Glomerular endothelial cell (primary cell): Measurements from ENCODE around the gene ZG16B. TPM values are rescaled to one million over a fixed set of nuclear protein-coding genes. Genes with fewer than 3 reads are reported as not detected.
A peak's percentile ranks its signal among the peaks of the same experiment; 100 is the strongest.

Experiments used
- DNase-seq: peaks from one replicate; pipeline ENCODE4 v3.0.0-alpha.2; 2011; ENCODE audit warnings: low read depth, low spot score; ENCODE audit errors: extremely low read depth
- total RNA-seq: library from RNA; depleted of rRNA; stranded (reverse); fragments of >200 nt; gene quantifications from 2 replicates; pipeline ENCODE4 v1.2.3, GENCODE V29; 2015

Gene ZG16B
- total RNA-seq, 1 donor from 2014 or later = 0.99 TPM

- no peak for DNase-seq
Observed at GRCh38 chr16:2860826-2861567, 30.9 kb downstream of the ZG16B start.

GRCh38 chr16:2865651-2866050, 35.5 kb downstream of the ZG16B start:
- DNase-seq = no peak

GRCh38 chr16:2866431-2866830, 36.3 kb downstream of the ZG16B start:
- DNase-seq = no peak

GRCh38 chr16:2867661-2867986, 37.5 kb downstream of the ZG16B start:
- DNase-seq = no peak

GRCh38 chr16:2867987-2868789, 38.1 kb downstream of the ZG16B start:
- DNase-seq = peak; percentile 66

GRCh38 chr16:2871926-2872325, 41.8 kb downstream of the ZG16B start:
- no peak for DNase-seq

- DNase-seq = no peak
Observed at GRCh38 chr16:2874032-2874911, 44.2 kb downstream of the ZG16B start.

GRCh38 chr16:2874912-2875362, 44.8 kb downstream of the ZG16B start:
- DNase-seq = no peak

- no peak for DNase-seq
Observed at GRCh38 chr16:2879854-2880508, 49.9 kb downstream of the ZG16B start.

Other genes with a start within 250 kb of the ZG16B start
- 40.2 and 66.9 TPM in 2 replicates for gene KCTD5, start 147.8 kb upstream of the ZG16B start, total RNA-seq
- gene PRSS27, start 110.1 kb upstream of the ZG16B start, total RNA-seq = 0.05 and 1.1 TPM in 2 replicates
- 117 and 239 TPM in 2 replicates for gene SRRM2, start 77.7 kb upstream of the ZG16B start, total RNA-seq
- 231 and 338 TPM in 2 replicates for gene ELOB, start 53.0 kb upstream of the ZG16B start, total RNA-seq
- gene PRSS33, start 42.7 kb upstream of the ZG16B start, total RNA-seq = not detected in 2 replicates
- gene PRSS41, start 31.8 kb upstream of the ZG16B start, total RNA-seq = not detected in 2 replicates
- gene PRSS21, start 13.1 kb upstream of the ZG16B start, total RNA-seq = not detected in 2 replicates
- gene PRSS22, start 27.9 kb downstream of the ZG16B start, total RNA-seq = 0.44 TPM in 1 of 2 replicates, not detected in the other
- 81.6 and 96.0 TPM in 2 replicates for gene FLYWCH2, start 52.9 kb downstream of the ZG16B start, total RNA-seq
- gene FLYWCH1, start 81.6 kb downstream of the ZG16B start, total RNA-seq = 49.2 and 56.5 TPM in 2 replicates
- 0.15 TPM in 1 of 2 replicates, not detected in the other for gene KREMEN2, start 134.0 kb downstream of the ZG16B start, total RNA-seq
- gene PAQR4, start 139.0 kb downstream of the ZG16B start, total RNA-seq = 10.7 and 14.9 TPM in 2 replicates
- 9.0 and 12.9 TPM in 2 replicates for gene PKMYT1, start 150.1 kb downstream of the ZG16B start, total RNA-seq
- gene CLDN9, start 182.6 kb downstream of the ZG16B start, total RNA-seq = not detected in 2 replicates
- 0.12 and 12.9 TPM in 2 replicates for gene CLDN6, start 187.9 kb downstream of the ZG16B start, total RNA-seq
- 202 and 204 TPM in 2 replicates for gene TNFRSF12A, start 190.1 kb downstream of the ZG16B start, total RNA-seq
- gene HCFC1R1, start 193.6 kb downstream of the ZG16B start, total RNA-seq = 24.7 and 32.6 TPM in 2 replicates
- 20.7 and 28.9 TPM in 2 replicates for gene THOC6, start 193.7 kb downstream of the ZG16B start, total RNA-seq
- gene BICDL2, start 206.6 kb downstream of the ZG16B start, total RNA-seq = not detected in 2 replicates
- gene MMP25, start 216.3 kb downstream of the ZG16B start, total RNA-seq = 0.05 and 0.35 TPM in 2 replicates
- gene IL32, start 235.3 kb downstream of the ZG16B start, total RNA-seq = 960 and 1,559 TPM in 2 replicates